ENCODE data around the gene TROAP. TPM values are rescaled to one million over a fixed set of nuclear protein-coding genes. Genes with fewer than 3 reads are reported as not detected.

Gene TROAP
- total and polyA plus RNA-seq, 8 donors: 0.08 to 1.3 (median 0.46) TPM; not detected in 1

DNA sequence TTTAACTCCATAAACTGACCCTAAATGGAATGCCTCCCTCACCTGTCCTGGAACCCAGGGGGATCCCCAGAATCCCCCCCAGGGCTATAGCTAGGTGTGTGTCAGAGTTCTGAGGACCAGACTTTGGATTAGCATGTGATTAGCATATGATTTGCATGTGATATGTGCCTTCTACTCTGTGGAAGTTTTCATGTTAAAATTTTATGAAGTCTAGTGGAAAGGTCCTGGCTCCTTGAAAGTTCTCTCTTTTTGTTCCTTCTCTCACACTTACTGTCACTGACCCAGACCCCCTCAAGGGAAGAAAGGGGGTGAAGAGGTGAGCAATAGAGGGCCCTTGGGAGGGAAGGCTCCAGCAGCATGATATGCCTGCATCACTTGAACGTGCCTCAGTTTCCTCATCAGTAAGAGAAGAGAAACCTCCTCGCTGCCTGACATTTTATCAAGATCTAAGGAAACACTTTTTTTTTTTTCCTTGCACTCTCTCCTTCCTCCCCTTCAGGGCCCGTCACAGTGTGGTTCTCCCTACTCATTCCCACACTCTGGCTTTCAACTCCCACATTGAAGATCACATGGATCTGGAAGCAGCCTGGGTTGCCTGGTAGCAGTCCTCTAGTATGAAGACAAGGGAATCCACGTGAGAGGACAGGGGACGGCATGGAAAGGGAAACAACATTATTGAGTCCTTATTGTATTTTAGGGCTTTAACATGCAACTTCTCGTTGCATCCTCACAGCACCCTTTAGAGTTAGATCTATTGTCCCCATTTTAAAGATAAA is 17.2 kb downstream of the TROAP start:
- intact Hi-C loops (cut with DNase I): loop anchor here in 1 of 3 donors (10.0 kb wide), 1 partner anchor 175 kb away; no protein-coding TSS in a partner anchor
- 82 to 87% methylated on average over 6 of the region's 6 CpGs for WGBS, 2 donors

DNA sequence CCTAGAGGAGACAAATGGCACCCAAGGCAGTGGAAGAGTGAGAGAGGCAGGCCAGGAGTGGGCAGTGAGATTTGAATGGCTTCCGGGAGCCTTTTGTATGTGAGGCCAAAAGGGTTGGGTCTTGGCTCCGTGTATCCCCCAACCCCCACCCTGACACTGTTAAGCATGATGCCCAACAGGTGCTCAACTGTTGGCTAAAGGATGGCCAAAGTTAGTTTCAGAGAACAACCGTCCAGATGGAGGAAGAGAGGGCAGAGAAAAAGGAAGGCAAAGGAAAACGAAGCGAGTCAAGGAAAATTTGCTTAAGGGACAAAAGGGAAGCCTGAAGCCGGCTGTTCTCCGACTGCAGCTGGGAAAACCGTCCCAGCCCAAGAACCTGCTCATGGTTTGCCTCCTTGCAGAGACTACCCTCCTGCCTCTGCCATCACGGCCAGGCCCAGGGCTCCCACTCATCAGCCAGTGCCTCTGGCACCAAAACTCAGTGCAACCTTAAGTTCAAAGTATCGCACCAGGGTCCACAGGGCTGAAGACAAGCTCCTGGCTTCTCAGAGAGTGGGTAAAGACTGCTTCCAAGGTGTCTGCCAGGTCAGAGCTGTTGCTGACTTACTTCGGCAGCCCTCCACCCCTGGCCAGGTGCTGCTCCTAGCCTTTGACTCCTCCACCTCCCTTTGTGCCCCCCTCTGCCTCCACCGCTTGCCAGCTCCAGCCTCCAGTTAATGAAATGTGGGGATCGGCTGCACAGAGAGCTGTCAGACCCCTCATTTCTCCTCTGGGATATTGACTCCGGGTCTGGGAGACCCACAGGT is 18.1 kb downstream of the TROAP start:
- Histone ChIP-seq H3K27me3 (peaks cover 0 to 8% (median 5%) of the 10 kb centered on the region in 4 donors), H3K4me1 (peaks cover 6 to 20% (median 8%) of the 10 kb centered on the region in 3 donors), H3K27ac (no peak overlapping the region), H3K4me3 (no peak overlapping the region), H3K36me3 (no peaks in the 10 kb centered on the region), H3K9me3 (no peaks in the 10 kb centered on the region)
- intact Hi-C loops (cut with DNase I): loop anchor here in 1 of 3 donors (10.0 kb wide), 1 partner anchor 174 kb away; no protein-coding TSS in a partner anchor
- TF ChIP-seq, protein P1, sequence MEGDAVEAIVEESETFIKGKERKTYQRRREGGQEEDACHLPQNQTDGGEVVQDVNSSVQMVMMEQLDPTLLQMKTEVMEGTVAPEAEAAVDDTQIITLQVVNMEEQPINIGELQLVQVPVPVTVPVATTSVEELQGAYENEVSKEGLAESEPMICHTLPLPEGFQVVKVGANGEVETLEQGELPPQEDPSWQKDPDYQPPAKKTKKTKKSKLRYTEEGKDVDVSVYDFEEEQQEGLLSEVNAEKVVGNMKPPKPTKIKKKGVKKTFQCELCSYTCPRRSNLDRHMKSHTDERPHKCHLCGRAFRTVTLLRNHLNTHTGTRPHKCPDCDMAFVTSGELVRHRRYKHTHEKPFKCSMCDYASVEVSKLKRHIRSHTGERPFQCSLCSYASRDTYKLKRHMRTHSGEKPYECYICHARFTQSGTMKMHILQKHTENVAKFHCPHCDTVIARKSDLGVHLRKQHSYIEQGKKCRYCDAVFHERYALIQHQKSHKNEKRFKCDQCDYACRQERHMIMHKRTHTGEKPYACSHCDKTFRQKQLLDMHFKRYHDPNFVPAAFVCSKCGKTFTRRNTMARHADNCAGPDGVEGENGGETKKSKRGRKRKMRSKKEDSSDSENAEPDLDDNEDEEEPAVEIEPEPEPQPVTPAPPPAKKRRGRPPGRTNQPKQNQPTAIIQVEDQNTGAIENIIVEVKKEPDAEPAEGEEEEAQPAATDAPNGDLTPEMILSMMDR (IDR thresholded peaks at IDR 0.05): no peak
- WGBS, 2 donors: 72 to 76% methylated on average over 14 of the region's 14 CpGs
- DNase-seq (no peak), ATAC-seq (no peak), FAIRE-seq (no peak)

More for the DNA sequence above, 17.2 kb downstream of the TROAP start:
- ATAC-seq (no peak), FAIRE-seq (no peak), DNase-seq (no peak)
- no peaks in the 10 kb centered on the region for H3K36me3 ChIP-seq
- H3K27ac ChIP-seq: no peak overlapping the region
- no peaks in the 10 kb centered on the region for H3K9me3 ChIP-seq
- H3K4me3 ChIP-seq: no peak overlapping the region
- H3K4me1 ChIP-seq: peaks cover 0 to 13% (median 0%) of the 10 kb centered on the region in 3 donors
- TF ChIP-seq, protein P1 (IDR thresholded peaks at IDR 0.05): no peak
- peaks cover 0 to 8% (median 7%) of the 10 kb centered on the region in 4 donors for H3K27me3 ChIP-seq

DNA sequence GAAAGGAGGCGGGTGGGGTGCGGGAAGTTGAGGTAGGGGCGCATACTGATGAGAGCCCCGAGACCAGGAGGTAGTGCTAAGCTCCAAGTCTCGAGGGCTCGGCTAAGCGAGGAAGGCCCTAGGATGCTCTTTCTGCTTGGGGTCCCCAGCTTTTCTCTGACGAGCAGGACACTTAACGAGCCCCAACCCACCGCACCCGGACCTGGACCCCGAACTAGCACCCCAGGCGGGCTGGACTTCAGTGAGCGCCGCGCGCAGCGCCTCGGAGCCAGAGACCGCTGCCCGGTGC is 18.7 kb downstream of the TROAP start:
- peaks cover 0 to 4% (median 0%) of the 10 kb centered on the region in 4 donors for H3K27me3 ChIP-seq
- no peaks in the 10 kb centered on the region for H3K36me3 ChIP-seq
- H3K9me3 ChIP-seq: no peaks in the 10 kb centered on the region
- no peak overlapping the region for H3K27ac ChIP-seq
- peaks cover 8 to 20% (median 12%) of the 10 kb centered on the region in 3 donors for H3K4me1 ChIP-seq
- no peak for FAIRE-seq
- intact Hi-C loops (cut with DNase I): loop anchor here in 1 of 3 donors (10.0 kb wide), 1 partner anchor 173 kb away; no protein-coding TSS in a partner anchor
- TF ChIP-seq, protein P1 (IDR thresholded peaks at IDR 0.05): no peak
- H3K4me3 ChIP-seq: no peak overlapping the region
- ATAC-seq: no peak
- no peak for DNase-seq
- WGBS, 2 donors: 71 to 74% methylated on average over 20 to 21 of the region's 21 CpGs

DNA sequence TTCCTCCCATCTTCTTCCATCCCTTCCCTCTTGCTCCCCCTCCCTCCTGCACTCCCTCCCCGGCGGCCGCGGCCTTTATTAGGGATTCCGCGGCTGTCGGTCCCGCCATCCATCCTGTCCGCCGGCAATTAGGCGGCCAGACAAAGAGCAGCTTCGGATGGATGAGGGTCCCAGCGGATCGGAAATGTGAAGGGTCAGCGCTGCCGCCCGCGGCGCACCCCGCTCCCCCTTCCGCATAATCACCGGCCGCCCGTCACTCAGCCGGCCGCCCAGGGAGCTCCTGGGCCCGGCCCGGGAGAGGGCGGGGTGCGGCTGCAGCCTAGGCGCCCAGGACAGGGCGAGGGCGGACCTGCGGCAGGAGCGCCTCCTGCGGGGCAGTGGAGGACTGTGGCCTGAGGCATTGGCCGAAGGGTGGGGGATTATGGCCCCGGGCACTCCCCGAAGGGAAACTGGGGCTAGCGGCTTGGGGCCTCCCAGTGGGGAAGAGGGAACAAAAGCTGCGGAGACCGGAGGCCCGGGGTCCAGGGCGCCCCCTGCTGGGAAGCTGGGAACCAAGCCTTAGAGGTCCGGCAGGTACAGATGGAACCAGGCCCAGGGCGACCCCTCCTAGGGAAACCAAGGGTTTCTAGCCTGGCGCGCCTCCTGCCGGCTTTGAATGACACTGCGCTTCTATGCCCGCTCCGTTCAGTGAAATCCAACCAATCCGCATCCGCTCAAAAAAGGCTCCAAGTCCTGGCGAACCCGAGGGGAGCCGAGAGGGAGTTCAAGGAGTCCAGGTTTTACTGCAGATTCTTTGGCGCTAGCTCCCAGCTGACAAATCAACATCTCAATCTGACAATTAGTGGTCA is 19.2 kb downstream of the TROAP start:
- peak; percentile 36 to 72 (median 66) for ATAC-seq
- no peak for FAIRE-seq
- Histone ChIP-seq H3K27ac (no peak overlapping the region), H3K9me3 (no peaks in the 10 kb centered on the region), H3K36me3 (no peaks in the 10 kb centered on the region), H3K4me1 (peaks cover 13 to 26% (median 18%) of the 10 kb centered on the region in 3 donors), H3K4me3 (peak overlapping the region in 3 of 4 donors; percentile 11 to 41 (median 23)), H3K27me3 (peaks cover 0 to 4% (median 0%) of the 10 kb centered on the region in 4 donors)
- intact Hi-C loops (cut with DNase I): loop anchor here in 1 of 3 donors (10.0 kb wide), 1 partner anchor 173 kb away; no protein-coding TSS in a partner anchor
- WGBS, 2 donors: 20 to 21% methylated on average over 52 to 58 of the region's 58 CpGs
- TF ChIP-seq, protein P1 (IDR thresholded peaks at IDR 0.05): peak; percentile 52 to 72 (median 64)
- peak; percentile 56 to 86 (median 76) for DNase-seq
